Activated naive CD8-positive, alpha-beta T cell treated with anti-CD3 and anti-CD28 coated beads, Interleukin-2, amount 50 U/mL, for 24 hours (primary cell): ENCODE results near the gene BCL6.

Source experiments
- ATAC-seq: fragments of 150-1000 bp; cut with Tn5 transposase; one replicate; pipeline ENCODE4 v1.10.0; 2021
- DNase-seq: peaks from one replicate; pipeline ENCODE4 v3.0.0; 2021
- H3K27ac Mint-ChIP-seq: one replicate; pipeline ENCODE4 v1.8.0; 2021; ENCODE audit warnings: mild to moderate bottlenecking, mixed read lengths
- H3K27me3 Mint-ChIP-seq: one replicate; pipeline ENCODE4 v1.8.0; 2021; ENCODE audit warnings: mixed read lengths
- H3K36me3 Mint-ChIP-seq: one replicate; pipeline ENCODE4 v1.8.0; 2021; ENCODE audit warnings: low read depth, mixed read lengths
- H3K4me1 Mint-ChIP-seq: one replicate; pipeline ENCODE4 v1.8.0; 2021; ENCODE audit warnings: mixed read lengths
- H3K4me3 Mint-ChIP-seq: one replicate; pipeline ENCODE4 v1.8.0; 2021; ENCODE audit warnings: mild to moderate bottlenecking, moderate library complexity, mixed read lengths
- H3K9me3 Mint-ChIP-seq: one replicate; pipeline ENCODE4 v1.8.0; 2021; ENCODE audit warnings: mixed read lengths

BCL6 gene

DNA sequence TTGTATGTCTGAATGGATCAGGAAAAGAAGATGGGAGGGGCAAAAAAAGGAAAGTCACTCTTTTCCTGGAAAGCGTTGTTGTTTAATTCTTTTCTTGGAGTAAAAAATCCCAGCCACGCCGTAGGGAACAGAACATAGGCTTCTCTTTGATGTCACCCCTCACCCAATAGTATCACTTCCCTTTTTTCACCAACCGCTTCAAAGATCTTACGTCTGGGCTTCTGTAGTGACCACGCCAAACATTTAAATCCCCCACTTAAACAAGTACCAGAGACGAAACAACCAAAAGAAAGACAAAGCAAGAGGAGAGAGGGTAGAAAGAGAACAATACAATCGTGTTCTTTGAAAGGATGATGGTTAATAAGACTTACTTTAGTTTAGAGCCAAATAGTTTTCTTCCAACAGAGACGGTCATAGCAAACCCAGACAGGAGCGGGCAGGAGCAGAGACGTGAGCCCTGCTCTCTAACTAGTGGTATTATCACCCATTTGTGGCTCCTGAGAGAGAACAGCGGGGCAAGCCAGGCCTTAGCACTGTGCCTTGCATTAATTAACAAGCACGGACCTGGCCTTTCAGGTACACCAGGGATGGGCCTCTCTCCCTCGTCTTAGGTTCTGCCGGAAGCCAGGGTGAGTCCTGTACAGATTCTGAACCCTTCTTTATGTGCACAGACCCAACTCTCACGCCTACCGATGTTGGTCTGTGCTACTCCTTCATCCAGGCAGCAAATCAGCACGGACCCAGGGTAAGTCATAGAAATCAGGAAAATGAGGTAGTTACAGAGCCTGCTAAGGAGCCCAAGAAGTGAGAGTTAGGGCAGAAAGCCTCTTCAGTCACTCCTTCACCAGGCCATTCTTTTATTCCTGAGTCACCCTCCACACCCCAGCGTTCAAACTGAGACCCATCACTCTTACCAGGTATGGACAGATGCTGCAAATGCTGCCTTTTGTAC lies 28.2 kb upstream of the BCL6 start:
- ATAC-seq: no peak
- H3K4me1 Mint-ChIP-seq: peaks cover 43% of the 10 kb centered on the region
- peak overlapping the region; percentile 1 for H3K27ac Mint-ChIP-seq
- H3K36me3 Mint-ChIP-seq: no peaks in the 10 kb centered on the region
- H3K27me3 Mint-ChIP-seq: no peaks in the 10 kb centered on the region
- DNase-seq: no peak
- peaks cover 4% of the 10 kb centered on the region for H3K9me3 Mint-ChIP-seq
- H3K4me3 Mint-ChIP-seq: no peak overlapping the region

DNA sequence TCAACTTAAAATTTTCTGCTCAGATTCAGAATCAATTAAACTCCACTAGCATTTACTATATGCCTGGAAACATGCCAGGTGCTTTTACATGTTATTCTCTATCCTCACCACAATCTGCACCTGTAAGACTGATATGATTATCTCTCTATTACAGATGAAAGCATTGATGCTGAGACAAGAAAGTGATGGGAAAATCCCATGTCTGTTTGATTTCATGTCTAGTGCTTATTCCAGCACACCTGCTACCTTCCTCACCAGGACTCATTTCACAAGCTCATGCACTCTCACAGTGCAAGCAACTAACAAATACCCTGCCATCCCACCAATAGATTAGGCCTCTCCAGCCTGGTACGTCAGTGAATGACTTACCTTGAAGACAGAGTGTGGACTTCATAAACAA lies 25.0 kb upstream of the BCL6 start:
- Mint-ChIP-seq H3K4me3 (no peak overlapping the region), H3K36me3 (no peaks in the 10 kb centered on the region), H3K27ac (peak overlapping the region; percentile 75), H3K4me1 (peaks cover 27% of the 10 kb centered on the region), H3K9me3 (peaks cover 2% of the 10 kb centered on the region), H3K27me3 (peaks cover under 1% of the 10 kb centered on the region)
- DNase-seq: no peak
- ATAC-seq: peak; percentile 83

GRCh38 chr3:187769771-187770170 lies 24.5 kb upstream of the BCL6 start:
- no peaks in the 10 kb centered on the region for H3K9me3 Mint-ChIP-seq
- ATAC-seq: no peak
- no peaks in the 10 kb centered on the region for H3K36me3 Mint-ChIP-seq
- peaks cover 5% of the 10 kb centered on the region for H3K27me3 Mint-ChIP-seq
- peaks cover 27% of the 10 kb centered on the region for H3K4me1 Mint-ChIP-seq
- no peak for DNase-seq
- H3K27ac Mint-ChIP-seq: peak overlapping the region; percentile 75
- H3K4me3 Mint-ChIP-seq: no peak overlapping the region

GRCh38 chr3:187767266-187768012 lies 22.2 kb upstream of the BCL6 start:
- ATAC-seq (no peak), DNase-seq (no peak)
- H3K9me3 Mint-ChIP-seq: no peaks in the 10 kb centered on the region
- no peaks in the 10 kb centered on the region for H3K36me3 Mint-ChIP-seq
- H3K27me3 Mint-ChIP-seq: peaks cover 6% of the 10 kb centered on the region
- H3K4me1 Mint-ChIP-seq: peaks cover 23% of the 10 kb centered on the region
- H3K27ac Mint-ChIP-seq: no peak overlapping the region
- H3K4me3 Mint-ChIP-seq: no peak overlapping the region

- Mint-ChIP-seq H3K4me1 (peaks cover 19% of the 10 kb centered on the region), H3K36me3 (no peaks in the 10 kb centered on the region), H3K27me3 (peaks cover 10% of the 10 kb centered on the region), H3K9me3 (no peaks in the 10 kb centered on the region), H3K4me3 (no peak overlapping the region), H3K27ac (no peak overlapping the region)
- ATAC-seq: no peak
- DNase-seq: no peak
These were observed 20.1 kb upstream of the BCL6 start for GRCh38 chr3:187765342-187765741.

GRCh38 chr3:187763850-187764648 lies 18.8 kb upstream of the BCL6 start:
- Mint-ChIP-seq H3K4me1 (peaks cover 6% of the 10 kb centered on the region), H3K4me3 (no peak overlapping the region), H3K27ac (peak overlapping the region; percentile 1), H3K36me3 (no peaks in the 10 kb centered on the region), H3K27me3 (peaks cover 12% of the 10 kb centered on the region), H3K9me3 (no peaks in the 10 kb centered on the region)
- DNase-seq: no peak
- no peak for ATAC-seq

GRCh38 chr3:187762792-187763191 lies 17.5 kb upstream of the BCL6 start:
- no peak for ATAC-seq
- no peak for DNase-seq
- Mint-ChIP-seq H3K4me3 (no peak overlapping the region), H3K27ac (no peak overlapping the region), H3K36me3 (no peaks in the 10 kb centered on the region), H3K4me1 (peaks cover 4% of the 10 kb centered on the region), H3K27me3 (peaks cover 12% of the 10 kb centered on the region), H3K9me3 (no peaks in the 10 kb centered on the region)

DNA sequence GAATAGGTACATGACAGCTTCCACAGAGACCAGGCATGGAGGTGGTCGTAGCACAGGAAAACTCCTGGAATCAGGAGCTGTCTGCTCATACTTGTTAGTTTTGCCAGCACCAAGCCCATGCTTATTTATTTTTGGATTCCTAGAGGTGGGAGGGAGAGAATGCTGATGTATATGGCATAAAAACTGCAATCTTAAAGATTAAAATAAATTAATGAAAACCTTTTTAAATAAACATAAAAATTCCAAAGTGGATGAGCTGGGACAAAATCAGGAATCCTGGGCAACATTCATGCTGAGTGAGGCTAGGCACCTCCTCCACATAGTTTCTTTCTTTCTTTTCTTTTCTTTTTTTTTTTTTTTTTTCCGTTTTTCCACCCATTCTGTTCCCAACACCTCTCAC lies 14.3 kb upstream of the BCL6 start:
- H3K4me3 Mint-ChIP-seq: no peak overlapping the region
- H3K27ac Mint-ChIP-seq: no peak overlapping the region
- H3K27me3 Mint-ChIP-seq: peaks cover 6% of the 10 kb centered on the region
- DNase-seq: no peak
- no peaks in the 10 kb centered on the region for H3K9me3 Mint-ChIP-seq
- peaks cover 4% of the 10 kb centered on the region for H3K4me1 Mint-ChIP-seq
- H3K36me3 Mint-ChIP-seq: no peaks in the 10 kb centered on the region
- ATAC-seq: no peak

- Mint-ChIP-seq H3K27ac (no peak overlapping the region), H3K4me1 (peaks cover 4% of the 10 kb centered on the region), H3K36me3 (no peaks in the 10 kb centered on the region), H3K27me3 (peaks cover 6% of the 10 kb centered on the region), H3K4me3 (no peak overlapping the region), H3K9me3 (no peaks in the 10 kb centered on the region)
- no peak for DNase-seq
- ATAC-seq: no peak
These were observed 13.2 kb upstream of the BCL6 start for GRCh38 chr3:187758318-187758955.

DNA sequence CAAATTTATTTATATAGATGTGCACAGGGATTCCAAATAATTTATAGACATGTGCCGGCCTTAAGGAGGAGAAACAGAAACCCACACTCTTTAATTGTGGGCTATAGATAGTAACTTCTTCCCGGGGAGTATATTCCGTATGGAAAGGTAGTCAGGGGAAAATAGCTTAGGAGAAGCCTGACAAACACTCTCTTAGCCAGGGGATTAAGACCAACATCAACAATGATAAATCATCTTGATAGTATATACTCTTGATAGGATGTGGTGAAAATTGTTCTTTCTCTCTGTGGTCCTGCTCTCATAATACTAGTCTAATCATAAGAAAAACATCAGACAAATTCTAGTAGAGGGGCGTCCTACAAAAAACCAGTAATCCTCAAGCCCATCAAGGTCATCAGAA lies 8.2 kb upstream of the BCL6 start:
- ATAC-seq: no peak
- no peak overlapping the region for H3K4me3 Mint-ChIP-seq
- H3K9me3 Mint-ChIP-seq: no peaks in the 10 kb centered on the region

GRCh38 chr3:187750513-187751123 lies 5.3 kb upstream of the BCL6 start:
- Mint-ChIP-seq H3K9me3 (no peaks in the 10 kb centered on the region), H3K36me3 (no peaks in the 10 kb centered on the region), H3K27ac (peak overlapping the region; percentile 62), H3K4me1 (peaks cover 58% of the 10 kb centered on the region), H3K4me3 (no peak overlapping the region), H3K27me3 (no peaks in the 10 kb centered on the region)
- no peak for ATAC-seq
- no peak for DNase-seq

More for the DNA sequence above, 8.2 kb upstream of the BCL6 start:
- H3K27me3 Mint-ChIP-seq: no peaks in the 10 kb centered on the region
- H3K27ac Mint-ChIP-seq: no peak overlapping the region
- no peak for DNase-seq
- H3K36me3 Mint-ChIP-seq: no peaks in the 10 kb centered on the region
- H3K4me1 Mint-ChIP-seq: peaks cover 35% of the 10 kb centered on the region

GRCh38 chr3:187750006-187750512 lies 4.8 kb upstream of the BCL6 start:
- no peak for ATAC-seq
- no peak for DNase-seq
- Mint-ChIP-seq H3K4me1 (peaks cover 62% of the 10 kb centered on the region), H3K27me3 (no peaks in the 10 kb centered on the region), H3K36me3 (no peaks in the 10 kb centered on the region), H3K4me3 (peak overlapping the region; percentile 11), H3K27ac (peak overlapping the region; percentile 62), H3K9me3 (no peaks in the 10 kb centered on the region)

DNA sequence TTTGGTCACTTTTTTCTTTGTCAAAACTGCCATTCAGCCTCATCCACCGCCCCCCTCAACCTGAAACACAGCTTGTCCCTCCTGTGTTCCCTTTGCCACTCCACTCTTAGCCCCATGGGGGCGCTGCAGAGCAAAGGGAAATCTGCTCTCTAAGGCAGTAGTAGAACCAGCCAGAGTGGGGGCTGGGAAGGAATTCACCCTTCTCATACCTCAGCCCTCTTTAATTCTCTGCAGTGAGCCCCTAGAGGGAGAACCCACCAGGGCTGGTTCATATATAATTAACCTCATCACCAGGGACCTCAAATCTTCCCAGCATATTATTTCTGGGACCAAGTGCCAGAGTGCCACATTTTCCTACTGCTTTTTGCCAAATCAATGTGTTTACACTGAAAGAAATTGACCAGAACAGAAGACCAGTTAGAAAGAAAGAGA lies 2.8 kb upstream of the BCL6 start:
- Mint-ChIP-seq H3K4me3 (peak overlapping the region; percentile 20), H3K27me3 (no peaks in the 10 kb centered on the region), H3K27ac (peak overlapping the region; percentile 100), H3K9me3 (no peaks in the 10 kb centered on the region), H3K4me1 (peaks cover 66% of the 10 kb centered on the region), H3K36me3 (peaks cover 4% of the 10 kb centered on the region)
- ATAC-seq (peak; percentile 60), DNase-seq (peak; percentile 95)
